Ovary (tissue), 3 donors: ENCODE results near the gene CRYBA1.

Experiments used
- CTCF ChIP-seq, 3 donors: fragments of 450-650 bp in 2 of 3; fragments of 200-600 bp in 1 of 3; IDR thresholded peaks; one replicate each; pipeline versions ENCODE4 v1.5.1 to v1.8.0; 2016 to 2022; ENCODE audit warnings: antibody characterized with exemption in 3 of 3, mild to moderate bottlenecking in 1 of 3
- POLR2A ChIP-seq: fragments of 450-650 bp; IDR thresholded peaks from one replicate; pipeline ENCODE4 v1.6.1; 2017; ENCODE audit warnings: antibody characterized with exemption, mild to moderate bottlenecking, moderate library complexity
- donor health status: DM: no; HTN: no; CAD: no.

- TF ChIP-seq CTCF (IDR thresholded peaks at IDR 0.05) (no peak), POLR2A (no peak)
Measured at GRCh38 chr17:29197516-29198272, 49.0 kb upstream of the CRYBA1 start.
